Parathyroid adenoma (tissue), 2 donors: ENCODE results near the gene DPYSL5.

Source experiments
- H2AFZ ChIP-seq: fragments of 300-600 bp; sonication (generic); one replicate; pipeline ENCODE4 v1.7.0; 2017; ENCODE audit warnings: antibody characterized with exemption, mild to moderate bottlenecking
- H3K27ac ChIP-seq: fragments of 300-600 bp; sonication (generic); one replicate; pipeline ENCODE4 v1.7.0; 2017
- H3K27me3 ChIP-seq: fragments of 300-600 bp; sonication (generic); one replicate; pipeline ENCODE4 v1.7.0; 2017; ENCODE audit warnings: low read length; ENCODE audit not compliant: control insufficient read depth, insufficient read depth
- H3K36me3 ChIP-seq: fragments of 300-600 bp; sonication (generic); one replicate; pipeline ENCODE4 v1.7.0; 2017; ENCODE audit warnings: low read length; ENCODE audit not compliant: control insufficient read depth, insufficient read depth
- H3K4me1 ChIP-seq: fragments of 300-600 bp; sonication (generic); one replicate; pipeline ENCODE4 v1.7.0; 2017; ENCODE audit warnings: control low read depth
- H3K4me2 ChIP-seq: fragments of 300-600 bp; sonication (generic); one replicate; pipeline ENCODE4 v1.7.0; 2017; ENCODE audit warnings: low read length
- H3K4me3 ChIP-seq: fragments of 300-600 bp; sonication (generic); one replicate; pipeline ENCODE4 v1.7.0; 2017; ENCODE audit warnings: low read depth, low read length
- H3K79me2 ChIP-seq: fragments of 300-600 bp; sonication (generic); one replicate; pipeline ENCODE4 v1.7.0; 2017; ENCODE audit warnings: control low read depth
- H3K9ac ChIP-seq: fragments of 300-600 bp; sonication (generic); one replicate; pipeline ENCODE4 v1.7.0; 2017; ENCODE audit warnings: mild to moderate bottlenecking
- H3K9me3 ChIP-seq: fragments of 300-600 bp; sonication (generic); one replicate; pipeline ENCODE4 v1.7.0; 2017; ENCODE audit warnings: low read length; ENCODE audit not compliant: control insufficient read depth
- TF ChIP-seq, protein P1 (sequence below): fragments of 300-600 bp; sonication (generic); IDR thresholded peaks from one replicate; pipeline ENCODE4 v1.7.0; 2017; ENCODE audit warnings: antibody characterized with exemption, mild to moderate bottlenecking
- donor health status: primary hyperparathyroidism.

Gene DPYSL5

DNA sequence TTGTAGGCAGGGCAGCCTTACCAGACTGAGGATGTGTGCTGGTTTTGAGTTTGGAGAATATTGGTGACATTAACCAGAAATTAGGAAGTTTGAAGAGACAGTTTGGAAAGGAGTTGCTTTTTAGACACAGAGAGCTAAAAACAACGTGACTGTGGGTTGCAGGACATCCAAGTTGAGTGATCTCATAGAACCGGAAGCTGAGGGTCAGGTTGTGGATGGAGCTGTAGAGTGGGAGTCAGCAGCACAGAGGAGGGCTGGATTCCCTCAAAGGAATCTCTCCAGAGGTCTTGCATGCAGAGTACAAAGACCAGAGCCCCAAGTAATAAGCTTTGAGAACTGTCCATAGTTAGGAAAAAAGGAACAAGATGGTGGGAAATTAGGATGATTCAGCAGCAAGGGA, 131.8 kb downstream of the DPYSL5 start:
- TF ChIP-seq, protein P1, sequence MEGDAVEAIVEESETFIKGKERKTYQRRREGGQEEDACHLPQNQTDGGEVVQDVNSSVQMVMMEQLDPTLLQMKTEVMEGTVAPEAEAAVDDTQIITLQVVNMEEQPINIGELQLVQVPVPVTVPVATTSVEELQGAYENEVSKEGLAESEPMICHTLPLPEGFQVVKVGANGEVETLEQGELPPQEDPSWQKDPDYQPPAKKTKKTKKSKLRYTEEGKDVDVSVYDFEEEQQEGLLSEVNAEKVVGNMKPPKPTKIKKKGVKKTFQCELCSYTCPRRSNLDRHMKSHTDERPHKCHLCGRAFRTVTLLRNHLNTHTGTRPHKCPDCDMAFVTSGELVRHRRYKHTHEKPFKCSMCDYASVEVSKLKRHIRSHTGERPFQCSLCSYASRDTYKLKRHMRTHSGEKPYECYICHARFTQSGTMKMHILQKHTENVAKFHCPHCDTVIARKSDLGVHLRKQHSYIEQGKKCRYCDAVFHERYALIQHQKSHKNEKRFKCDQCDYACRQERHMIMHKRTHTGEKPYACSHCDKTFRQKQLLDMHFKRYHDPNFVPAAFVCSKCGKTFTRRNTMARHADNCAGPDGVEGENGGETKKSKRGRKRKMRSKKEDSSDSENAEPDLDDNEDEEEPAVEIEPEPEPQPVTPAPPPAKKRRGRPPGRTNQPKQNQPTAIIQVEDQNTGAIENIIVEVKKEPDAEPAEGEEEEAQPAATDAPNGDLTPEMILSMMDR = no peak
- H3K9ac ChIP-seq = no peak overlapping the region
- no peaks in the 10 kb centered on the region for H3K27me3 ChIP-seq
- H3K27ac ChIP-seq = no peak overlapping the region
- no peaks in the 10 kb centered on the region for H3K9me3 ChIP-seq
- no peak overlapping the region for H3K4me3 ChIP-seq
- no peak overlapping the region for H2AFZ ChIP-seq
- no peaks in the 10 kb centered on the region for H3K36me3 ChIP-seq
- peaks cover 47% of the 10 kb centered on the region for H3K79me2 ChIP-seq
- H3K4me1 ChIP-seq = peaks cover 40% of the 10 kb centered on the region
- H3K4me2 ChIP-seq = no peak overlapping the region

DNA sequence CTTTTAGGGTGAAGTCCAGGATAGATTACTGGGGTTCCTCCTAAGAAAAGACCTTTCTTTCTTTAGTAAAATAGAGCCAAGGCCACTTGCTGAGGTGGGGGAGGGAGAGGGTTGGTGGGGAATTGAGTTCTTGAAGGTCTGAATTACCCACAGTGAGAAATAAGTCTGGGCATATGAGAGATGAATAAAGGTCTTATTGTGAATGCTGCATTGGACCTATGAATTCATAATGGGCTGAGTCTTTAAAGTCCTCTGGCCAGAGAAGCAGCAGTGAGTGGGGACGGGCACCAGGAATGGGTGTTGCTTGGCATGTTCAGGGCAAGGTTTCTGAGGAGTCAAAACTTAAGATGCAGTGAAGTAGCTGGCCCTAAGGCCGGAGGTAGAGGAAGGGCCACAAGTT, 133.0 kb downstream of the DPYSL5 start:
- no peaks in the 10 kb centered on the region for H3K36me3 ChIP-seq
- H3K79me2 ChIP-seq = peaks cover 59% of the 10 kb centered on the region
- H3K27ac ChIP-seq = no peak overlapping the region
- H3K9ac ChIP-seq = no peak overlapping the region
- TF ChIP-seq, protein P1 = no peak
- H2AFZ ChIP-seq = no peak overlapping the region
- no peaks in the 10 kb centered on the region for H3K9me3 ChIP-seq
- no peak overlapping the region for H3K4me3 ChIP-seq
- peaks cover 40% of the 10 kb centered on the region for H3K4me1 ChIP-seq
- H3K4me2 ChIP-seq = no peak overlapping the region
- no peaks in the 10 kb centered on the region for H3K27me3 ChIP-seq

DNA sequence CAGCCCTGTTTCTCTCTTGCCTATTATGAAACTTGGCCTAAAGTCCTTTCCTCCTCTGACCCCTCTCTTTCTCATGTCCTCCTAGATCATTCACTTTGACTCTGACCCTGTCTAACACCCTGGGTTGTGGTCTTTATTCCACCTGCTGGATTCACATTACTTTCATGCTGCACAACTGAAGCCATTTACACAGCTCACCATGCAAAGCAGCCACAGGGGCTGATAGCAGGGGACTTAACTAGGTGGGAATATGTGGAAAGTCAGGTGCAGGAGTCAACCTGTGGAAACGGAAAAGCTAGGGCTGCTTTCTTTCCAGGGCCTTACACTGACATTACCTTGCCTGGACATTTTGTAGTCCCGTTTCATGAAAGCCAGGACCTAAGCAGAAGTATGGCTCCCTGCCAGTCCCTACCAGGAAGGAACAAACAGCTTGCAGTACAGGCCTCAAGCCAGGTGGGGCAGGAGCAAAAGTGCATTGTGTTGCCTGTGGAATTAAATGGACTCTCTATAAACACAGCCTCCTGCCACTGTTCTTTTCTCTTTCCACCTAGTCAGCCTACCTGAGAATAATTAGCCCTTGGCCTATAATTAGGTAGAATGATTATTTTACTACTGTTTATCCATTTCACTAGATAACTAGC, 134.3 kb downstream of the DPYSL5 start:
- Histone ChIP-seq H3K79me2 (peaks cover 64% of the 10 kb centered on the region), H3K9me3 (no peaks in the 10 kb centered on the region), H3K36me3 (no peaks in the 10 kb centered on the region), H3K4me2 (no peak overlapping the region), H3K27ac (peak overlapping the region; percentile 30), H3K27me3 (no peaks in the 10 kb centered on the region), H3K4me3 (no peak overlapping the region), H3K4me1 (peaks cover 37% of the 10 kb centered on the region), H2AFZ (no peak overlapping the region), H3K9ac (no peak overlapping the region)
- TF ChIP-seq, protein P1 = peak; percentile 59

DNA sequence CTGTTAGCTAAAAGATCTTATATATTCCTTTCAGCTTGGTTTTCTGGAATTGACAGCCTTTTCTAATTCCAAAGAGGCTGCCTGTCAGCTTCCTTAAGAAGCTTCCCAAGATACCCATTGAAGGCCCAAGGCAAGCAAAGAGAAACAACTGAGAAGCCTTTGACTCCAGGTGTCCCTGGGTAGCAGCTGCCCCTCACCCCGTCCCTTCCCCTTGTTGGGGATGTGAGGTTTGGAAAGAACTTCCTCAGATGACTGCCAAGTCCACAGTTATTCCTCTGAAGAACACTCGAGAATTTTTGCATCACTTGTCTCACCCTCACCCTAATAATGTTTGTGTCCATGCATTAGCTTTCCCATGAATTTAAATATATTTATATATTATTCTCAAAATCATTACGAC, 135.8 kb downstream of the DPYSL5 start:
- Histone ChIP-seq H3K4me3 (no peak overlapping the region), H3K4me1 (peaks cover 34% of the 10 kb centered on the region), H3K4me2 (no peak overlapping the region), H3K27ac (no peak overlapping the region), H3K9ac (no peak overlapping the region), H3K27me3 (no peaks in the 10 kb centered on the region), H3K36me3 (no peaks in the 10 kb centered on the region), H3K79me2 (peaks cover 64% of the 10 kb centered on the region), H3K9me3 (no peaks in the 10 kb centered on the region), H2AFZ (no peak overlapping the region)
- TF ChIP-seq, protein P1 = no peak

DNA sequence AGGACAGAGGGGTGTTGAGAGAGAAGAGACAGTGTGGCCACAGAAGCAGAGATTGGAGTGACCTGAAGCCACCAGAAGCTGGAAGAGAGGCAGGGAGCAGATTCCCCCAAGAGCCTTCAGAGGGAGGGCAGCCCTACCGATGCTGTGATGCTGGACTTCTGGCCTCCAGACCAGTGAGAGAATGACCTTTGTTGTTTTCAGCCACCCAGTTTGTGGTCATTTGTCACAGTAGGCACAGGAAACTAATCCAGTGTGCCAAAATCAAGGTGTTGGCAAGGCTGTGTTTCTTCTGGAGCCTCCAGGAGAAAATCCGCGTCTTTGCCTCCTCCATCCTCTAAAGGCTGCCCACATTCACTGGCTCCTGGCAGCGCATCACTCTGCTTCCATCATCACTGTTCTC, 137.9 kb downstream of the DPYSL5 start:
- Histone ChIP-seq H3K4me1 (peaks cover 30% of the 10 kb centered on the region), H3K79me2 (peaks cover 59% of the 10 kb centered on the region), H3K27ac (no peak overlapping the region), H2AFZ (no peak overlapping the region), H3K27me3 (no peaks in the 10 kb centered on the region), H3K9me3 (no peaks in the 10 kb centered on the region), H3K4me3 (no peak overlapping the region), H3K4me2 (no peak overlapping the region), H3K36me3 (no peaks in the 10 kb centered on the region), H3K9ac (no peak overlapping the region)
- TF ChIP-seq, protein P1 = no peak
